Endothelial cell of umbilical vein (primary cell): ENCODE measurements around the gene BRINP2. TPM values are rescaled to one million over a fixed set of nuclear protein-coding genes. Genes with fewer than 3 reads are reported as not detected.

ENCODE experiments used
- BruUV-seq: library from RNA; stranded (reverse); fragments of 400-500 nt; replicated peaks from 2 replicates; lab custom pipeline; 2021; lab: Mats Ljungman, UMichigan
- CTCF ChIA-PET: fragments of 300-600, 350-600 bp; sonication (Branson Sonifier 250); formaldehyde crosslinking; loops from one replicate; lab custom pipeline; 2021; ENCODE audit warnings: antibody characterized with exemption, inconsistent platforms; lab: Charles Lee
- POLR2A ChIA-PET: fragments of 300-600, 350-600 bp; sonication (Branson Sonifier 250); formaldehyde crosslinking; loops from one replicate; lab custom pipeline; 2021; ENCODE audit warnings: antibody characterized with exemption, inconsistent platforms; lab: Charles Lee
- DNase-seq: peaks from one replicate; pipeline ENCODE4 v3.0.0-alpha.2; 2011; ENCODE audit warnings: low read depth, low spot score
- FAIRE-seq: peaks from 2 replicates; lab custom pipeline; 2011; peaks lifted over from hg19 to GRCh38; lab: Jason Lieb, UNC
- H2AFZ ChIP-seq: 2 replicates; pipeline ENCODE4 v1.6.0; 2012; ENCODE audit warnings: low read depth, low read length, control low read depth, inconsistent platforms
- H3K27ac ChIP-seq: 2 replicates; pipeline ENCODE4 v1.5.1; 2011; ENCODE audit warnings: low read depth, mild to moderate bottlenecking, control low read depth, low read length, moderate library complexity; ENCODE audit not compliant: insufficient read depth
- H3K27me3 ChIP-seq, 2 experiments: 2 replicates each; pipeline versions ENCODE4 v1.6.0 to v1.6.1; 2011; ENCODE audit warnings: low read length in 2 of 2, mixed read lengths in 1 of 2; ENCODE audit not compliant: control insufficient read depth in 2 of 2, insufficient read depth in 2 of 2
- H3K36me3 ChIP-seq, 2 experiments: 2 replicates in 1 of 2; 3 replicates in 1 of 2; pipeline ENCODE4 v1.5.1; 2011; ENCODE audit warnings: low read length in 2 of 2, mild to moderate bottlenecking in 1 of 2, moderate library complexity in 1 of 2; ENCODE audit not compliant: control insufficient read depth in 2 of 2, insufficient read depth in 2 of 2; ENCODE audit errors: extremely low read depth in 1 of 2
- H3K4me1 ChIP-seq: 3 replicates; pipeline ENCODE4 v1.5.1; 2011; ENCODE audit warnings: mild to moderate bottlenecking, low read length; ENCODE audit not compliant: control insufficient read depth, insufficient read depth; ENCODE audit errors: extremely low read depth
- H3K4me2 ChIP-seq: 2 replicates; pipeline ENCODE4 v1.6.1; 2011; ENCODE audit warnings: low read length, control low read depth, mixed read lengths; ENCODE audit not compliant: insufficient read depth
- H3K4me3 ChIP-seq, 3 experiments: fragments of 200-600 bp in 1 of 3; sonication (generic), shearing (Covaris generic) in 1 of 3; replicated peaks in 1 of 3; 2 replicates each; pipeline ENCODE4 v1.5.1; 2011 to 2016; ENCODE audit warnings: control low read depth in 3 of 3, low read length in 3 of 3, mild to moderate bottlenecking in 2 of 3, inconsistent platforms in 1 of 3, low read depth in 1 of 3, moderate library complexity in 1 of 3; ENCODE audit not compliant: insufficient read depth in 1 of 3
- H3K79me2 ChIP-seq: 2 replicates; pipeline ENCODE4 v1.6.0; 2012; ENCODE audit warnings: low read length, inconsistent platforms; ENCODE audit not compliant: control insufficient read depth, insufficient read depth
- H3K9ac ChIP-seq: replicated peaks from 2 replicates; pipeline ENCODE3; 2011; ENCODE audit warnings: low read length, control low read depth; ENCODE audit not compliant: insufficient read depth; ENCODE audit errors: extremely low read depth
- H3K9me1 ChIP-seq: replicated peaks from 3 replicates; pipeline ENCODE4 v1.6.0; 2011; ENCODE audit warnings: mild to moderate bottlenecking, low read length; ENCODE audit not compliant: control insufficient read depth, insufficient read depth; ENCODE audit errors: extremely low read depth
- H3K9me3 ChIP-seq: replicated peaks from 2 replicates; pipeline ENCODE4 v1.5.1; 2012; ENCODE audit warnings: low read length, inconsistent platforms; ENCODE audit not compliant: control insufficient read depth, insufficient read depth
- H4K20me1 ChIP-seq: replicated peaks from 2 replicates; pipeline ENCODE3; 2011; ENCODE audit warnings: mild to moderate bottlenecking, low read length; ENCODE audit not compliant: control insufficient read depth, insufficient read depth; ENCODE audit errors: extremely low read depth
- FOS ChIP-seq: IDR thresholded peaks from 2 replicates; pipeline ENCODE4 v1.6.1; 2011; ENCODE audit warnings: mild to moderate bottlenecking, low read length, moderate library complexity, borderline replicate concordance; ENCODE audit not compliant: insufficient read depth
- GATA2 ChIP-seq: IDR thresholded peaks from 2 replicates; pipeline ENCODE4 v1.7.0; 2011; ENCODE audit warnings: low read depth, mild to moderate bottlenecking, moderate library complexity, mixed read lengths, low read length; ENCODE audit not compliant: insufficient read length, insufficient read depth
- JUN ChIP-seq: IDR thresholded peaks from 2 replicates; pipeline ENCODE4 v1.6.1; 2011; ENCODE audit warnings: borderline replicate concordance, low read depth; ENCODE audit not compliant: insufficient read length, insufficient read depth
- POLR2A ChIP-seq: IDR thresholded peaks from 2 replicates; pipeline ENCODE4 v1.6.1; 2012; ENCODE audit warnings: low read depth, mild to moderate bottlenecking, control low read depth, low read length
- POLR2AphosphoS5 ChIP-seq: IDR thresholded peaks from 2 replicates; pipeline ENCODE4 v1.6.1; 2012; ENCODE audit warnings: low read depth, mild to moderate bottlenecking, control low read depth, low read length, moderate library complexity; ENCODE audit not compliant: insufficient read depth
- dilution Hi-C: fragments of 300-500 bp; cut with MboI; formaldehyde crosslinking; loops from one replicate; pipeline ENCODE4 v1.15.0; 2019; ENCODE audit warnings: low sequenced_read_pairs; ENCODE audit not compliant: extremely low pct_ligation_motif_present
- intact Hi-C: fragments of 100-400 bp; cut with micrococcal nuclease; formaldehyde crosslinking; loops from one replicate; pipeline ENCODE4 v1.10.0; 2022
- polyA plus RNA-seq, 4 experiments: library from polyadenylated mRNA; depleted of rRNA in 3 of 4; stranded (reverse) in 3 of 4; unstranded in 1 of 4; fragments of >200 nt; gene quantifications; 2 replicates each; pipeline versions ENCODE4 v1.2.1 to v1.2.3, GENCODE V29; 2011 to 2012; ENCODE audit warnings: missing spikeins in 1 of 4
- total RNA-seq: library from RNA; stranded (reverse); gene quantifications from 2 replicates; pipeline ENCODE4 v1.2.3, GENCODE V29; 2021
- TF ChIP-seq, protein P1 (sequence below), 2 donors: IDR thresholded peaks; 1 replicate in 1 of 2; 2 replicates in 1 of 2; pipeline ENCODE4 v1.5.1; 2011; ENCODE audit warnings: low read length in 2 of 2, mild to moderate bottlenecking in 2 of 2, moderate library complexity in 2 of 2, control low read depth in 1 of 2, inconsistent platforms in 1 of 2, low read depth in 1 of 2; ENCODE audit not compliant: insufficient read depth in 1 of 2; ENCODE audit errors: extremely low read depth in 1 of 2

BRINP2 gene
- total and polyA plus RNA-seq, 2 donors (not counting 3 experiments of a cell fraction or from before 2014, with no cell fraction given) = not detected

DNA sequence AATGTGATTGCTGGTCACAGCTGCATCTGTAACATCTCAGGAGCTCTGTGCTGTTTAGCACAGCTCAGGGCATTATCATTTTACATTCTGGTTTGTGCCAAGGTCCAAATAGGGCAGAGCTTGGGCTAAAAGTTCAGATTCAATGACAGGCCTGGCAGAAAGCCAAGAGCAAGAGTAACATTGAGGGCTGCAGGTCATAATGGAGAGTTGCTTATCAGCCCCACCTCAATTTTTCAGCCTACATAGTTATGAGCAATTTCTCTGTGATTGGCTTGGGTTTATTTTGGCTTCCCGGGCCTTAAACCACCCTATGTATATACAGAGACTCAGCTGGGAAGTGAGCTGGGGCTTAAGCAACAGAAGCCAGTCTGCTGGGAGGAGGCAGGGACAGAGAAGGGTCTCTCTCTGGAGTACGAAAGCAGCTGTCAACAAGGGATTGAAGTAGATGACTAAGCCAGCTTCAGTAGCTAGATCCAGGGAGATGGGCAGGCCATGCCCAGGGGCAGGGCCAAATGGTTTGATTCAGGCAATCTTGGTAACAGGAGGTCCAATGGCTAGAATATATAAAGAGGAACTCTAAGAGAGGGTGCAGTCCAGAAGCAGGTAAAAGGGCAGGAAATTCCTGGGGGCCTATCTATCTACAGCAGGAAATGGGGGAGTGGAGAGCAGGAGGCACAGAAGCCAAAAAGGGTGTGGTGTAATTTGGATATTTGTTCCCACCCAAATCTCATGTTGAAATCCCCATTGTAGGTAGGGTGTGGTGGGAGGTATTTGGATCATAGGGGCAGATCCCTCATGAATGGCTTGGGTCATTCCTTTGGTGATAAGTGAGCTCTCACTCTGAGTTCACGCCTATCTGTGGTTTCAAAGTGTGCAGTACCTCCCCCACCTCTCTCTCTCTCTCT lies 49.0 kb downstream of the BRINP2 start:
- TF ChIP-seq, protein P1, sequence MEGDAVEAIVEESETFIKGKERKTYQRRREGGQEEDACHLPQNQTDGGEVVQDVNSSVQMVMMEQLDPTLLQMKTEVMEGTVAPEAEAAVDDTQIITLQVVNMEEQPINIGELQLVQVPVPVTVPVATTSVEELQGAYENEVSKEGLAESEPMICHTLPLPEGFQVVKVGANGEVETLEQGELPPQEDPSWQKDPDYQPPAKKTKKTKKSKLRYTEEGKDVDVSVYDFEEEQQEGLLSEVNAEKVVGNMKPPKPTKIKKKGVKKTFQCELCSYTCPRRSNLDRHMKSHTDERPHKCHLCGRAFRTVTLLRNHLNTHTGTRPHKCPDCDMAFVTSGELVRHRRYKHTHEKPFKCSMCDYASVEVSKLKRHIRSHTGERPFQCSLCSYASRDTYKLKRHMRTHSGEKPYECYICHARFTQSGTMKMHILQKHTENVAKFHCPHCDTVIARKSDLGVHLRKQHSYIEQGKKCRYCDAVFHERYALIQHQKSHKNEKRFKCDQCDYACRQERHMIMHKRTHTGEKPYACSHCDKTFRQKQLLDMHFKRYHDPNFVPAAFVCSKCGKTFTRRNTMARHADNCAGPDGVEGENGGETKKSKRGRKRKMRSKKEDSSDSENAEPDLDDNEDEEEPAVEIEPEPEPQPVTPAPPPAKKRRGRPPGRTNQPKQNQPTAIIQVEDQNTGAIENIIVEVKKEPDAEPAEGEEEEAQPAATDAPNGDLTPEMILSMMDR (IDR thresholded peaks at IDR 0.05; ENCODE audit: extremely low read depth in 1 of 2, insufficient read depth in 1 of 2, low read depth in 1 of 2, low read length in 2 of 2) = no peak
- TF ChIP-seq POLR2A (no peak), GATA2 (no peak), FOS (no peak), JUN (no peak), POLR2AphosphoS5 (no peak)
- DNase-seq = no peak
- intact Hi-C loops (no loop called here), dilution Hi-C loops (no loop called here)
- Histone ChIP-seq H3K36me3 (no peaks in the 10 kb centered on the region), H3K4me3 (no peak overlapping the region), H2AFZ (no peak overlapping the region), H3K4me2 (no peak overlapping the region), H3K9me3 (no peaks in the 10 kb centered on the region), H4K20me1 (no peaks in the 10 kb centered on the region), H3K9me1 (no peaks in the 10 kb centered on the region), H3K9ac (no peak overlapping the region), H3K4me1 (no peaks in the 10 kb centered on the region), H3K27me3 (no peaks in the 10 kb centered on the region), H3K27ac (no peak overlapping the region), H3K79me2 (no peaks in the 10 kb centered on the region)
- no peak for FAIRE-seq
- BruUV-seq = no TSS peak
- POLR2A ChIA-PET = no interaction called here
- CTCF ChIA-PET = interaction anchor here (1.0 kb wide), 1 partner anchor 38 kb away, joined by 3 read pairs; no protein-coding TSS in a partner anchor
